Caki2 (cell line): Measurements from ENCODE around the gene GK. TPM values are rescaled to one million over a fixed set of nuclear protein-coding genes. Genes with fewer than 3 reads are reported as not detected.
"Not testable (repeated sequence)": the region's sequence is repeated elsewhere in the genome, so short reads cannot be mapped to it uniquely, and the experiment has no call there.

Experiments
- DNase-seq: peaks from one replicate; pipeline ENCODE4 v3.0.0-alpha.2; 2015; ENCODE audit warnings: low read depth
- in situ Hi-C: cut with HindIII; loops from 2 replicates; pipeline ENCODE4 v1.10.0; 2016; ENCODE audit warnings: low sequenced_read_pairs, low pct_unique_long_range_greater_than_20kb, mixed read lengths
- total RNA-seq: library from RNA; depleted of rRNA; stranded (reverse); fragments of >200 nt; shearing (Covaris generic); gene quantifications from 2 replicates; pipeline ENCODE4 v1.2.3, GENCODE V29; 2014; ENCODE audit warnings: low replicate concordance; rRNA removed

GK gene
- total RNA-seq: 3.9 and 4.5 TPM in 2 replicates

DNA sequence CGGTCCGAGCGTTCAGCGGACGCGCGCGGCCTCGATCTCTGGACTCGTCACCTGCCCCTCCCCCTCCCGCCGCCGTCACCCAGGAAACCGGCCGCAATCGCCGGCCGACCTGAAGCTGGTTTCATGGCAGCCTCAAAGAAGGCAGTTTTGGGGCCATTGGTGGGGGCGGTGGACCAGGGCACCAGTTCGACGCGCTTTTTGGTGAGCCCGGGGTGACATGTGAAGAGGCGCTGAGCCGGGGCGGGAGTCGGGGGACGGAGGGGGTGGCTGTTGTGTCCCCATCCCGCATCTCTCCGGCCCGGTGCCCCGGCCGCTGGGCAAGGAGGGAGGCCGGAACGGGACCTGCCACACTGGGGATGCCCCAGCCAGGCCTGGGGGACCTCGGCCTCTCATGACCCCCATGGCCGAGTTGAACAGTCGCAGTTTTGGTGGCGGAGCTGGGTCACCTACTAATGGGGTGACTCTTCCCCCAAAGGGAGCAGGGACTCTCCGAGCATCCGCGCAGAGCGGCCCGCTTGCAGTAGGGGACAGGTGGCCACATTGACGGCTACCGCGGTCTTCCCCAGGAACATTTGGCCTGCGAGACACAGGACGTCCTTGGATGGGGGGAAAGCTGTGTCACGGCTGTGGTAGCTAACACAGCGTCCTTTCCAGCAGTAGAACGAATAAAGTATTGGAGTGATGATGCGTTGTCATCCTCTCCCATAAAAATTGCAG, at the start of gene GK:
Gene GK (plus strand): TSS at position 9 of the 717 bp plus-strand sequence. CDS start 115 bp downstream, at position 124.
- no peak for DNase-seq
- in situ Hi-C loops: no loop called here

DNA sequence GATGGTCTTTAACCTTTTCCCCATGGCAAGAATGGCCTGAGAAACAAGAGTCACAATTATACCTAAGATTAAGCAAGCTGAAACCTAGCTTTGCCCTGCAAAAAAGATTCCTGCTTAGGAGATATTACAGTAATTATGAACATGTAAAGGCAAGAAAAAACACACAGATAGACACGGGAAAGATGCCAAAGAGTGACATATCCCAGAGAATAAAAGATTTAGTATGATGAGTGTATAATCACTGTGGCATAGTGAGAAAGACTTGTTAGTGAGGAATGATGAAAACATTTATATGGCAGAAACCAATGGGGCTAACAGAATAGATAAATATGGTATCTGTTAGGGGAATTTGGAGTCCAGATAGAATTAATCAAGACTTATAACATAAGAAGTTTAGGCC, 46.1 kb upstream of the GK start:
- no peak for DNase-seq
- in situ Hi-C loops: no loop called here

DNA sequence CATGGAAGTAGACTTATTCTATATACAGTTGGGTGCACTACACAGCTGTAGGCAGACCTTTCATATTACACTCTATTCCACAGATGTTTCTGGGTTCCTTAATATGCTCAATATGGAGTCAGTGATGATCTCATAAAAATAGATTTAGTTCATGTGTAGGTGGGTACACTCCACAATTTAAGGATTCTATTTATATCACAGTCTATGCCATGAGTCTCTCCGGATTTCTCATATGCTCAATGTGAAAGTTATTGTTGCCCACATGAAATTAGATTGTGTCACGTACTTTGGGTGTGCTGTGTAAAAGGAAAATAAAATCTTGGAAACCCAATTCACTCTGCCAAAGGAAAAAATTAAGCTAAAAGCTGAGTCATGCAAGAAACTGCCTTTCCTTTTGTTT, 43.2 kb upstream of the GK start:
- in situ Hi-C loops: no loop called here
- DNase-seq: no peak

DNA sequence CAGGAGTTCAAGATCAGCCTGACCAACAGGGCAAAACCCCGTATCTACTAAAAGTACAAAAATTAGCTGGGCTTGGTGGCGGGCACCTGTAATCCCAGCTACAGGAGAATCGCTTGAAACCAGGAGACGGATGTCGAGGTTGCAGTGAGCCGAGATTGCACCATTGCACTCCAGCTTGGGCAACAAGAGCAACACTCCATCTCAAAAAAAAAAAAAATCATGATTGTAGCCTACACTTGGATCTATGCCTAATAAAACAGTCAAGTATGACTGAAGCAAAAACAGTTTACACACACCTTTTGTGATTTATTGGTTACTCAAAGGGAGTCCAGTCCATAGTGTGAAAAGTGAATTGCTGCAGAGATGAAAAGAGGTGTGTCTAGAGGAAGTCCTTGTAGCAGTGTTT, 41.0 kb upstream of the GK start:
- in situ Hi-C loops: no loop called here

DNA sequence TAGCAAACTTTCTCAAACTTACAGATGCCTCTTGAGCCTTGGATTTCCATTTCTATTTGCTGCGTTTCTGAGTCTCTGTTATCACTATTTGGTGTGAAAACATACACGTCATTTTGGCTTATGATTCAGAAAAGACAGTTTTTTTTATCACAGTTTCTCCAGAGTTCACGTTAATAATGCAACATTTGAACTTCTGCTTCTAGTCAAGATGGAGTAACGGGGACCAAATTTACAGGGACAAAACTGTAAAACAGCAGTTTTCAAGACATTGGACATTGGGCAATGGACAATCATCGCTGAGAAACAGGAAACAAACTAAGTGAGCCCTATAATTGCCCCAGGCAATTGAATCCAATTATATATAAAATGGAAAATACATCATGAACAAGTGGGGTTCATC, 39.5 kb upstream of the GK start:
- in situ Hi-C loops: no loop called here
- no peak for DNase-seq

More for the DNA sequence above, 41.0 kb upstream of the GK start:
- peak; percentile 18 for DNase-seq

DNA sequence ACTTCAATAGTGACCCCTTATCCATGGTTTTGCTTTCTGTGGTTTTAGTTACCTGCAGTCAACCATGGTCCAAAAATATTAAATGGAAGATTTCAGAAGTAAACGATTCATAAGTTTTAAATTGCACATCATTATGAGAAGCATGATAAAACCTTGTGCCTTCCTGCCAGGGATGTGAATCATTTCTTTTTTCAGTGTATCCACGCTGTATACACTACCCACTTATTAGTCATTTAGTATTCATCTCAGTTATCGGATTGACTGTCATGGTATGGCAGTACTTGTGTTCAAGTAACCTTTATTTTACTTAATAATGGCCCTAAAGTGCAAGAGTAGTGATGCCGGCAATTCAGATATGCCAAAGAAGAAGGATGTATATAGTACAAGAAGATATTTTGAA, 38.0 kb upstream of the GK start:
- in situ Hi-C loops: no loop called here
- no peak for DNase-seq

DNA sequence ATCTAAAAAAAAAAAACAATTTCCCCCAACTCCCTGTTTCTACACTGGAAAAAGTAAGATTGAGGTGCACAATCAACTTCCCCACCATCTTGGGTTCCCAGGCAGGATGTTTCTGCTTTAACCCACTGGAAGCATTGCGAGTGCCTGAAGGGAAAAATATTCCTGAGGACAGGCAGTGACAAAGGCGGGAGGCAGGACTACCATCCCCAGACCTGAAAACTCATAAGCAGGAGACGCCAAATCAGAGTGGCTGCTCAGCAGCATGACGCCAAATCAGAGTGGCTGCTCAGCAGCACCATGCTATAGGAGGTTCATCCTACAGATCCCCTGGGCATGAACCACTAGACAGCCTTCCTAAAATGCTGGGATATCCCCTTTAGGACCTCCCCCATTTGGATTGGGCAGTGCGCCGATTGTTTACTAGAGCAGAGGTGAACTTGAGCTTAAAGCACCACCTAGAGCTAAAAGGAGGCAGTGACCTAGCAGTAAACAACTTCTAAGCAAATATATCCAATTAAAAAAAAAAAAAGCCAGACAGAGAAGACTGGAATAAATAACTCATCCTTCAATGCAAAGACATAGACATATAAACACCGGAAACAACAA, 35.0 kb upstream of the GK start:
- in situ Hi-C loops: no loop called here
- no peak for DNase-seq

DNA sequence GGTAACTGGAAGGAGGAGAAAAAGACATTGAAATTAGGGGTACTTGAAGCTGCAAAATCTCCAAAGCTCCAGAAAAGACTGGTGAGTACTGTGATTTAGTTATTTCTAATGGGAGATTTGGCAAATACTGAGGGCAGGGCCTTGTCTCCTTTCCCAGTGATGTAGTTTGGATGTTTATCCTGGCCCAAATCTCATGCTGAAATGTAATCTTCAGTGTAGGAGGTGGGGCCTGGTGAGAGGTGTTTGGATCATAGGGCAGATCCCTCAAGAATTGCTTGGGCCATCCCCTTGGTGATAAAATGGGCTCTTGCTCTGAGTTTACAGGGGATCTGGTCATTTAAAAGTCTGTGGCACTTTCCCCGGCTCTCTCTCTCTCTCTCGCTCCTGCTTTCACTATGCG, 33.1 kb upstream of the GK start:
- DNase-seq: no peak
- in situ Hi-C loops: no loop called here

DNA sequence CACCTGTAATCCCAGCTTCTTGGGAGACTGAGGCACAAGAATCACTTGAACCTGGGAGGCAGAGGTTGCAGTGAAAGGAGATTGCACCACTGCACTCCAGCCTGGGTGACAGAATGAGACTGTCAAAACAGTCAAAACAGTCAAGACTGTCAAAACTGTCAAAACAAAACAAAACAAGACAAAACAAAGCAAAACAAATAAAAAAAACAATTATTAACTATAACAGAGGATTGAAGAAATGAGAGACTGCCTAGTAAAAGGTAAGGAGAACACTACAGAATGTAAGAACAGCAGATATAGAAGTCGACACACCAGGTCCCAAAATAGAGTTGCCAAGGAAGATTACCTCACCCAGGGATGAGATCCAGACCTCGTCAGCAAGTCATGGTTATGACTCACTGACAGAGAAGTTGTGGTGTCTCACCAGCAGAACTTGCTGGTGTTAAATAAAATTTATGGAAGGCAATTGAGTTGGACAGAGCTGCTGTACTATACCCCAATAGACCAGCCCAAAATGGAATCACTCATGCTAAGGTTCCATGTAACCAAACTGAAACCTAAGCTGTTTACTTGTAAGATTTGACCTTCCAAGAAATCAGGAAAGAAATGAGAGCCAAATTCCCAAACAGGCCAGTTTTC, 32.1 kb upstream of the GK start:
- in situ Hi-C loops: no loop called here
- DNase-seq: peak; percentile 30

DNA sequence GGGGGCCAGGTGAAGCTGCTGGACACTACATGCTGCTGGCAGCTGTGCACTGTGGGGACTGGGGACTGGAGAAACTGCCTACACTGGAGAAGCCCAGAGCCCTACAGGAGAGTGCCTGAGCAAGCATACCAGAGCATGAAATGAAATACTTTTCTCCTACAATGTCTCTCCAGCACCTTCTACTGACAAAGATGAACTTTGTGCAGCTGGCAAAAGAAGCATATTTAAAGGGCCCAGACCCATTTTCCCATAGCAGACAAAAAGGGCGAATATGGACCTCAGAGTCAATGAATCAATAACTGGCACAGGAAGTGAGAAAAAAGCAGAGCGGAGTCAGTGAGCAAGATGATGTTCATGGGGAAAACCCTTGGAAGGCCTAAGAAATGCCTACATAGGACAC, 30.9 kb upstream of the GK start:
- in situ Hi-C loops: no loop called here

DNA sequence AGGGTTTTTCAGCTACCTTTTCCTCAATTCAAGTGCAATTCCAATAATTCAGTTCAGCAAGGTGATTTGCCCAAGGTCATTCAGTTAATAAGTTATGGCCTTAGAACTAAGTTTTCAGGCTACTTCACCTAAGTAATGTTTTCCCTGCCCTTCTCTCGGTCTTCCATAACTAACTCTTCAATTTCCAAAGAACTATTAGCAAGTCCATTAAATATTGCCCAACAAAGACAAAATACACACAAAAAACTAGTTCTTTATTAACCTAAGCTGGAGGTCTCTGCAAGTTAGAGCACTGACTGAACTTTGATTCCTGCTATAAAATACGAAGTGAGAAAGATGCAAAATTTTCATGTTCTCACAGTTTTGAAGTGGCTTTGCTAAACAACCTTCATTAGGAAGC, 26.8 kb upstream of the GK start:
- no peak for DNase-seq

More for the DNA sequence above, 30.9 kb upstream of the GK start:
- no peak for DNase-seq

DNA sequence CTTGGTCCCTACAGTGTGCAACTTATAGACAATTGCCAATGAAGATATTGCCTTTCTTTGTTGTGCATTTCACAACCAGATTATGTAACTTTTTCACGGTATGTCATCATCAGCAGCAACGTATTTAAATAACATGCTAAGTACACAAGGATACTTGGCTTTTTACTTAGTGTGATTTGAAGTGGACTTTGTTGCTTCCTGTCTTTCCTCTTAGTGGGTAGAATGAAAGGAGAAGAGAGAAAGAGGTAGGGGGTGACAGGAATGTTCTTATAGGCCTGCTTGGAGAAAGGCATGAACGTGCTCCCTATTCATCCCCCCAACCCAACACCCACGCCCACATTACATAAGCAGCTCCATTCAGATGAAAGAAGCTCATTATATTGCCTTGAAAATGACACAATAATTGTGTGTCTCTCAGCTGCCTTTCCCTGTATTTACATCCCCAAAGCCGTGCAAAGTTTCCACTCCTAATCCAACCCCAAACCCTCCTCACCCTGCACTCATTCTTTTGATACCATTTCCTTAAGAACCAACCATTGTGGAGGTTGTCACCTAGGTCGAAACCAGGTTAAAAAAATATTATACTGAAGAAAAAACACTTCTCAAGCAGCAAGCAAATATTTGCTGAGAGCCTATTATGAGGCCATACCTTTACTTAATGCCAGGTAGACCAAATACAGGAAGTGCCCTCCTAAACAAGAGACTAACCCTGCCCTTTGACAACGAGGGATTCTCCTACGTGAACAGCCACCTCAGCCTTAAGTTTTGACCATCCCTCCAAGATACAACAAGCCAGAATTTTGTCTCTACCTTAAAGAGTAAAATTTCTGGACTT, 25.2 kb upstream of the GK start:
- in situ Hi-C loops: no loop called here
- no peak for DNase-seq

More for the DNA sequence above, 26.8 kb upstream of the GK start:
- in situ Hi-C loops: no loop called here

DNA sequence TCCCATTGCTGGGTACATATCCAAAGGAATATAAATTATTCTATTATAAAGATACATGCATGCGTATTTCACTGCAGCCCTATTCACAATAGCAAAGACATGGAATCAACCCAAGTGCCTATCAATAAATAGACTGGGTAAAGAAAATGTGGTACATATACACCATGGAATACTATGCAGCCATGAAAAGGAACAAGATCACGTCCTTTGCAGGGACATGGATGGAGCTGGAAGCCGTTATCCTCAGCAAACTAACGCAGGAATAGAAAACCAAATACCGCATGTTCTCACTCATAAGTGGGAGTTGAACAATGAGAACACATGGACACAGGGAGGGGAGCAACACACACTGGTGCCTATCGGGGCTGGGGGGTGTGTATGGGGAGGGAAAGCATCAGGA, 19.2 kb upstream of the GK start:
- DNase-seq, in situ Hi-C loops: not testable (repeated sequence)

DNA sequence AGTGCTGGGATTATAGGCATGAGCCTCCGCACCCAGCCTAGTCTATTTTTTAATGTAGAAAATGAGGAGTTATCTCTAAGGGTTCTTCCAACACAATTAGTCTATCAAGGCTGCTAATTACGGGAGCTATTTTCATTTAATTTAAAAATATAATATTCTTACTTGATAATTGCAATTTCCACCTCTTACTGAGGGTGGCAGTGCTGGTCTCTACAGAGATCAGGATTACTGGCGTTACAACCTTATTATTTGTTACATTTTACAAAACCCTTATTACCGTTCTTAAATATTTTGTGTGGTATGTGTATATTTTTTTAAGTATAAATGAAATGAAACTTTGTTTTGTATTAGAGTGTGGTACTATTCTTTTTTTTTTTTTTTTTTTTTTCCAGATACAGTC, 17.6 kb upstream of the GK start:
- DNase-seq: no peak
- in situ Hi-C loops: no loop called here

DNA sequence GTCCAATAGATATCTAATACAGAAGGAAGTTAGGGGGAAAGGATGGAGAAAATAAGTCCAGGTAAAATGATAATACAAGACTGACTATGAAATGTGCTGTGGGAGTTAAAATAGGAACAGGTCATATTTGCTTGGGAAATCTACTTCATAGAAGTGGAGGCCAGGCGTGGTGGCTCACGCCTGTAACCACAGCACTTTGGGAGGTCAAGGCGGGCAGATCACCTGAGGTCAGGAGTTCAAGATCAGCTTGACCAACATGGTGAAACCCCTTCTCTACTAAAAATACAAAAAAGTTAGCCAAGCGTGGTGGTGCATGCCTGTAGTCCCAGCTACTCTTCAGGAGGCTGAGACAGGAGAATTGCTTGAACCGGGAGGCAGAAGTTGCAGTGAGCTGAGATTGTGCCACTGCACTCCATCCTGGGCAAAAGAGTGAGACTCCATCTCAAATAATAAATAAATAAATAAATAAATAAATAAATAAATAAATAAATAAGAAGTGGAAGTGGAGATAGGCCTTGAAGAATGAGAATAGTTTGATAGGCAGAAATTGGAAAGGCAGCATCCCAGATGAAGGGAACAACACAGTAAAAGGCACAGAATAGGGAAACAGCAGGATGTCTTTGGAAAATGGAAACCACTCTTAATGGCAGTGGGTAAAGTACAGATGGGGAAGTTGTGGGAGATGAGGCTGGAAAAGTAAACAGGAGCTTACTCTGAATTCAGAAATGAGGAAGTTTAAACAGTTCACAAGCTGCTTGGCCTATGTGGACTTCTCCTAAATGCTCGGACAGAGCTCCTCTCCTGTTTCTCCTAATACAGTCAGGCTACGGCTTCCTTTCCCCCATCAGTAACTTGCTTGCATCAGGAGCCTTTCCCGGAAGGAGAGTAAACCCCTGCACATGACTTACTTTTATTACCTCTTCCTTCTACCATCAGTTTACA, 15.1 kb upstream of the GK start:
- in situ Hi-C loops: no loop called here
- no peak for DNase-seq

DNA sequence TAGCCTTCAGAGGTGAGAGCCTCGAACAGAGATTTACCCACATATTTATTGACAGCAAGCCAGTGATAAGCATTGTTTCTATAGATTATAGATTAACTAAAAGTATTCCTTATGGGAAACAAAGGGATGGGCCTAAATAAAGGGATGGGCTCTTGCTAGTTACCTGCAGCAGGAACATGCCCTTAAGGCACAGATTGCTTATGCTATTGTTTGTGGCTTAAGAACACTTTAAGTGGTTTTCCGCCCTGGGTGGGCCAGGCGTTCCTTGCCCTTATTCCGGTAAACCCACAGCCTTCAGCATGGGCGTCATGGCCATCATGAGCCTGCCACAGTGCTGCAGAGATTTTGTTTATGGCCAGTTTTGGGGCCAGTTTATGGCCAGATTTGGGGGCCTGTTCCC, 13.5 kb upstream of the GK start:
- DNase-seq, in situ Hi-C loops: not testable (repeated sequence)

DNA sequence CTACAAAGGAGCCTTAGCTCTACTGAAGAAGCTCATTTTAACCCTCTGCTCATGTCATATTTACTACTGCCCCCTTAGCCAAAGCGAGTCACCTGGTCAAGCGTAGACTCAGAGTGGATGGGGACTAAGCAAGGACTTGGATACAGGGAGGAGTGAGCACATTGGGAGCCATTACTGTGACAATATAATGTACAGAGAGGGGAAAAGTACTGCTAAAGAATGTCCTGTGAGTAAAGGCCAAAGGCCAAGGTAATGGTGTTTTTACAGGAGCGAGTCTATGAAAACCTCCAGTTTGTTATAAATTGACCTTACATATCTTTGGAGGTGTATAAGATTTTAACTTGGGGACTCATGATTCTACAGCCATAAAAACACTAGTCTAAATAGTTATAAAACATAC, 10.6 kb upstream of the GK start:
- in situ Hi-C loops: no loop called here
- DNase-seq: no peak

DNA sequence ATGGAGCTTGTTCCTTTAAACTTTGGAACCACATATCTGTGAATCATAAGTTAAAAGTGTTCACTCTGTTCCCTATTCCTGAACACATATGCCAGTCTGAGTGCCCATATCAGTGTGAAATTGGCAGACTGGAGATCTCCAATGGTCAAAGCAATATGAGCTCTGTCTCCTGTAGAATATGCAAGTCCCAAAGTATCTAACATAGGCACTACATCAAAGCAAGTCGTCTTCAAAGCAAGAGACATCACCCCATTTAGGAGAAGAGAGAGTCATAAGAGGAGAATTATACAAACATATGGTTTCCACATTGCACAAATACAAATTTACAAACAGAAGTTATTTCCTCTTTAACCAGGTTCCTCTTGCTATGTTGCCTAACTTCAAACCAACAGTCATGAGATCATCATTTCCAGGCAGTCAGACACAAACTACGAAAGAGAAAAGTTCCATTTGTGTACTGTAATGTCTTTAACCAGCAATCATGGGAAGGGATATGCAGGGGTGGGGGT, 9.9 kb upstream of the GK start:
- in situ Hi-C loops: no loop called here
- DNase-seq: no peak
